ENCODE results near the gene MPIG6B.

- TF ChIP-seq CTCF (IDR thresholded peaks at IDR 0.05) (no peak), POLR2A (IDR thresholded peaks at IDR 0.05) (no peak)
These were observed 42.4 kb downstream of the MPIG6B start for GRCh38 chr6:31765559-31765909.
